HTR-8/SVneo (cell line): Measurements from ENCODE around the gene MED12L.

Source experiments
- DNase-seq: peaks from one replicate; pipeline ENCODE4 v3.0.0; 2011; ENCODE audit warnings: low spot score, mixed read lengths; ENCODE audit not compliant: insufficient read length
- FAIRE-seq: peaks from 2 replicates; lab custom pipeline; 2011; peaks lifted over from hg19 to GRCh38; lab: Jason Lieb, UNC

Gene MED12L

GRCh38 chr3:151275091-151275490, 189.6 kb downstream of the MED12L start:
- FAIRE-seq (no peak), DNase-seq (no peak)

GRCh38 chr3:151276038-151276686, 190.7 kb downstream of the MED12L start:
- DNase-seq (no peak), FAIRE-seq (no peak)

DNA sequence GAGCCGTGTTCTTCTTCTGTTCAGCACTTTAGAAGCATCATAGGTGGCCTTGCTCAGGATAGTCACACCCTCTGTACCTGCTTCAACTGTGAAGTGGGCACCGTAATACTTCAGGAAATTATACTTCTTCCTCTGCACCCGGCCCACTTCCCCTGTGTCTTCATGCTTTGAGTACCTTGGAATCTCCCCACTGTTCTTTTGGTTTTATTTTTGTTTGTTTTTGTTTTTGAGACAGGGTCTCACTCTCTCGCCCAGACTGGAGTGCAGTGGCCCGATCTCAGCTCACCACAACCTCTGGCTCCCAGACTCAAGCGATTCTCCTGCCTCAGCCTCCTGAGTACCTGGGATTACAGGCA, 191.2 kb downstream of the MED12L start:
- FAIRE-seq, result no peak
- DNase-seq, result no peak

- no peak for FAIRE-seq
- DNase-seq, result no peak
These were observed 192.8 kb downstream of the MED12L start, which contains the start of gene P2RY14 for GRCh38 chr3:151278230-151278629. TSS of gene P2RY14 (minus strand) at chr3:151278542. CDS start at chr3:151214316, 64,226 bp downstream.

GRCh38 chr3:151281671-151282324, 196.3 kb downstream of the MED12L start:
- DNase-seq (no peak), FAIRE-seq (no peak)

DNA sequence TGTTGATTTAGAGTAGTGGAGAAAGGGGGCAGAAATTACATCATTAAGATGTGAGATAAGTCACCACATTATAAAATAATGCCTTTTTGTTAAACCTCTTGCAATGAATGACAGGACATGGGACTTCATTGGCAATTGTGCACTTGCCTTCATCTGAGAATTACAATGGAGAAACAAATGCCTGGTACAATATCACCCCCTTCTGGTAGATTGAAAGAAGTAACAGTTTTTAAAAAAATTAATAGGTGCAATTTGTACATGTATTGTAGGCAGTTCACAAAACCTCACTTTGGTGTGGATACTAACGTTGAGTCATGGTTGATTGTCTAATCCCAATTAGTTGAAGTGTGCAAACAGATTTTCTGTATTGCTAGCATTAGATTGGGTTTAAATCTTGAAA, 197.5 kb downstream of the MED12L start:
- DNase-seq (peak; percentile 53), FAIRE-seq (no peak)

DNA sequence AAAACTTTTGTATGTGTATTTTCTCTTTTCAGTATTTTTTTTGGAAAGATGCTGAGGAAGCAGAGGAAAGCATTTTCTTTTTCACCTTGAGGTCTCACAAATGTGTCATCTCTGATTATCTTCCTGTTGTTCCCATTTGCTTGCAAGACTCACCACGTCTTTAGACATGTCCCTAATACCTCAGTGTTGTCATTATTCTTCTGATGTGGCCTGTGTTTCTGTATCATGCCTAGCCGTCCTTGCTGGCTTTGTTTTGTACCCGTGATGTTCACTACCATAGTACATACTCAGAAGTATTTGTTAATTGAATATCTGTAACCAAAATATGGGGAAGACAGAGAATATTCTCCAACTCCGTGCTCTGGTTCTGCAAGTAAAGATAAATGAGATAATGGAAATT, 197.9 kb downstream of the MED12L start:
- no peak for DNase-seq
- no peak for FAIRE-seq

- DNase-seq (no peak), FAIRE-seq (no peak)
These were observed 198.5 kb downstream of the MED12L start for GRCh38 chr3:151283907-151284461.

GRCh38 chr3:151285940-151286339, 200.5 kb downstream of the MED12L start:
- FAIRE-seq (no peak), DNase-seq (no peak)

GRCh38 chr3:151289445-151289844, 204.0 kb downstream of the MED12L start:
- FAIRE-seq, result no peak

DNA sequence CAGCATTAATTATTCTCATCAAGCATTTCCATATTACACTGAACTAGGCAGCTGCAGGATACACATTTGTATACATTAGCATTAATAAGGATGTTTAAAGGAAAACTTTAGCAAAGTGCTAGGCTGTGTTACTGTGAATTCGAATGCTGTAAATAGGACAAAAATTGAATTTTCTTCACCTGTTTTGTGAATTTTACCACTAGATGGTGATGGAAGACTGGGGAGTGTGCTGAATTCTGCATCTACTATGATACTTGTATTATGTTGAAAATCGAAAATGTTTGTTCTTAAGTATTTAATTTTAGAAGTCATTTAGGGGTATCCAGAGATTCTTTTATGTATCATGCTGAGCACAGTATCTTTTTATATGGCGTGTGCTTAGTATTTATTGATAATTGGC, 205.2 kb downstream of the MED12L start:
- FAIRE-seq, result no peak
- peak; percentile 44 for DNase-seq

More at GRCh38 chr3:151289445-151289844, 204.0 kb downstream of the MED12L start:
- DNase-seq, result no peak

- DNase-seq (no peak), FAIRE-seq (no peak)
These were observed 207.7 kb downstream of the MED12L start for GRCh38 chr3:151293127-151293526.

DNA sequence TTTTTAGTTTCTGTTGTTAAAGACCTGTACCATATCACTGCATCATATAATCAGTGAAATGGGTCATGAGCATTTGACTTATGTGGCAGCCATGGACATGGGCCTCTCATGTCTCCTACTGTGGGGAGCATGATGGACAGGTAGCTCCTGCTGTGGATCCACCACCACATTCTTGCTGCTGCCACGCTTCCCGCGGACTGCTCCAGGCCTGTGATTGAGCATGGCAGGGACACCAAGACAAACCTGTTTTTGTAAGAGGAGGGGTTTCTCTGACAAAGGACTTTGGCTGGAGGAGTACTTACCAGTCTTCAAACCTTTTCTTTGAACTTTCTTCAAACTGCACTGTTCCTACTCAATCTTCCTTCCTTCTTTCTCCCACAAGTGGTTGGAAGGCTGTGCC, 210.8 kb downstream of the MED12L start:
- no peak for FAIRE-seq
- no peak for DNase-seq

GRCh38 chr3:151297429-151297828, 212.0 kb downstream of the MED12L start:
- DNase-seq (no peak), FAIRE-seq (no peak)

GRCh38 chr3:151299006-151299405, 213.5 kb downstream of the MED12L start:
- DNase-seq (no peak), FAIRE-seq (no peak)

DNA sequence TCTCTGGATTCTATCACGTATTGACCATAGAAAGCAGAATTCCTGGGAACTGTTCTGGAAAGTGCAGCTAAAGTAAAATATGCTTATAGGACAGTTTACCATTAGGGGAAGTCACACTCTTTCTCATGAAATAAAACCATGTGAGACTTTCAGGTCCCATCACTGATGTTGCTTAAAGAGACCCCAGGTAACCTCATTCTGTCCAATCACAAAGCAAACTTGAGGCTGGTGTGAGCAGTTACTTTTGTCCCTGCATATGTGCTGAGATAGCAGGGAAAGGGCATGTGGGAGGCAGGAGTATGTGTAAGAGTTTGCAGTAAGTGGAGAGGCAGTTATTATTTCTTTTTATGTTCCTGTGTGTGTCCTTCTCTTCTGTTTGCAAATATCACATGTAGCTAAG, 215.1 kb downstream of the MED12L start:
- DNase-seq, result no peak
- FAIRE-seq, result no peak

DNA sequence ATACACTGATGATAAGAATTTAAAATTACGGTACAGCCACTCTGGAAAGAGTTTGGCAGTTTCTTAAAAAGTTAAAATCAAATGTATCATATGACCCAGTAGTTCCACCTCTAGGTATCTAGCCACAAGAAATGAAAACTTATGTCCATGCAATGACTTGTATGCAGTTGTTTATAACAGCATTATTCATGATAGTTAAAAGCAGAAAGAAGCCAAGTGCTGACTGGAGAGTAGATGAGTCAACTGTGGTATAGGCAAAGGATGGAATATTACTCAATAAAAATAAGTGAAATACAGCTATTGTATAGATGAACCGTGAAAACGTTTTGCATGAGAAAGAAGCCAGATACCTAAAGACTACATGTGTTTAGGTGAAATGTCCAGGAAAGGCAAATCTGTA, 216.3 kb downstream of the MED12L start:
- no peak for FAIRE-seq
- DNase-seq, result no peak

DNA sequence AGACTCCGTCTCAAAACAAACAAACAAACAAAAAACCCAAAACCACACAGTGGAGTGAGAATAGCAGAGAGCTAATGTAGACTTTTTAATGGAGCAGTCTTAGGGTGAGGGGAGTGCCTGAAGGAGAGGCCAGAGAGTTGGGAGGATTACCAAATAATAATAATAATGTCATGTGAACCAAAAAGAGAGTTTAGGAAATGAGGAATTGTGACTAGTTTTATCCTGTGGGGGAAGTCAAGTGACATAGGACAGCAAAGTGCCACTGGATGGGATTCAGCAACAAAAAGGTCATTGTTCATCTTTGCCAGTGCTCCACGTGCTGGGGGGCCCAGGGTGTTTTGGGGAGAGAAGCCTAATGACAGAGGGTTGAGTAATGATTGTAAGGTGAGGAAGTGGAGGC, 218.3 kb downstream of the MED12L start:
- FAIRE-seq (no peak), DNase-seq (no peak)

DNA sequence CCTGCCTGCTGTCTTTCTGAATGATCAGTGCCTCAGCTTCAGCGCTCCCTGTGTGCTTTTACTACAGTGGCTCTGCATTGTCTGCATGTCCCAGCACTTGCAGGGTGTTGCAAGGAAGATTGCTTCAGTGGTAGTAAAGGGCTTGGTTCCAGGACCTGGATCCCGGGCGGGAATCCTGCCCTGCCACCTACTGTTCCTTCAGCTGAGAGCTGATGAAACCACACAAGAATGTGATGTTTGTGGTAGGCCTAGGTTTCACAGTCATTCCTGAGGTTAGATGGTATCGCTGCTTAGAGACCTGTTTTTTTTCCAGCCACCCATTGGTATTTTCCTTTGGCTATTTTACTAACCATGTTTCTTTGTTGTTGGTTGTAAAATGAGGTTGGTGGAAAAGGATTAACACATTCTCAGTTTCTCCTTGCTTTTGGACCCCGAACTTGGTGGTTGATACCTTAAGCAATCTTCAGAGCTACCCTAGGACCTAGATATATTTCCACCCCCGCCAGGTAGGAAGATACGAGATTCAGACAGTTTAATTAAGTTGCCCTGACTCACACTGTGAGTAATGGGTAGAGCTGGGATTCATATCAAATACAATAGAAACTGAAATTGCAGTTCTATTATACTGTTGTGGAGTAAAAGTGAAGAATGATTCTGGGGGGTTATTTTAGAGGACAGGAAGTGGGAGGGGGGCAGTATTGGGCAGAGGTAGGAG, 219.8 kb downstream of the MED12L start:
- DNase-seq (peak; percentile 86), FAIRE-seq (peak; percentile 92)

- FAIRE-seq (no peak), DNase-seq (no peak)
These were observed 220.3 kb downstream of the MED12L start for GRCh38 chr3:151305775-151306151.

GRCh38 chr3:151306168-151306810, 220.8 kb downstream of the MED12L start:
- no peak for DNase-seq
- FAIRE-seq, result no peak
